ENCODE data around the gene UPF1.

The UPF1 gene

GRCh38 chr19:18855647-18856384, 24.1 kb downstream of the UPF1 start:
- no peak overlapping the region for H3K4me3 Mint-ChIP-seq
- peaks cover 2% of the 10 kb centered on the region for H3K27me3 Mint-ChIP-seq (ENCODE audit: low read depth, poor library complexity)
- no peak for TF ChIP-seq CTCF (IDR thresholded peaks at IDR 0.05)
- H3K36me3 Mint-ChIP-seq (ENCODE audit: low read depth) = peaks cover 48% of the 10 kb centered on the region
- H3K4me1 Mint-ChIP-seq = peaks cover 34% of the 10 kb centered on the region
- DNase-seq = no peak
- no peaks in the 10 kb centered on the region for H3K9me3 Mint-ChIP-seq
- no peak overlapping the region for H3K27ac Mint-ChIP-seq

DNA sequence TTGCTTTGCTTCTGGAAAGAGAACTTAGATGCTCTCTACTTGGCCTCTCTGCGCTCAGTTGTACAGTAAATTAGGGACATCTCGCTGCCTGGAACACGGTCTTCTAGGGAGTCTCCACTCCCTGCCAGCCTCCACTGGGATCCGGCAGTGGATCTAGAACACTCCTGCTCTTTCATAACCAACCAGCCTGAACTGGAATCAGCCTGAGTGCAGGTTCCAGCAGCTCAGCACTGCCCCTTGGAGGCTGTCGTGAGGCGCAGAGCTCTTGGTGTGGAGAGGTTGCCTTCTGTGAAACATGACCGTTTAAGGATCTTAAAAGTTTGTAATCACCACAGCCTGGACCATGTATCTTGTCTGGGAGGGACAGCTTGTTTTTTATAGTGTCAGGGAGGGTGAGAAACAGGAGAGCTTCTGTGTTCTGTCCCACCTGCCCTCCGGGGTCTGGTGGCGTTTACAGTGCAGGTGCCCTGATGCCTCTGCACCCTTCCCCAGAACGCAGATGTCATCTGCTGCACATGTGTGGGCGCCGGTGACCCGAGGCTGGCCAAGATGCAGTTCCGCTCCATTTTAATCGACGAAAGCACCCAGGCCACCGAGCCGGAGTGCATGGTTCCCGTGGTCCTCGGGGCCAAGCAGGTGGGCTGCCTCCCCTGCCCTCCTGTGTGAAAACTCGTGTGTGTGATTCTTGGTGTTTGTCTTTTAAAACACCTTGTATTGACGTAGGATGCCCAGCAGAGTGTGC, 24.8 kb downstream of the UPF1 start:
- H3K27ac Mint-ChIP-seq = no peak overlapping the region
- TF ChIP-seq CTCF (IDR thresholded peaks at IDR 0.05) = peak; percentile 24
- H3K4me3 Mint-ChIP-seq = no peak overlapping the region
- peaks cover 54% of the 10 kb centered on the region for H3K36me3 Mint-ChIP-seq (ENCODE audit: low read depth)
- no peaks in the 10 kb centered on the region for H3K9me3 Mint-ChIP-seq
- H3K4me1 Mint-ChIP-seq = peaks cover 27% of the 10 kb centered on the region
- DNase-seq = no peak
- peaks cover 2% of the 10 kb centered on the region for H3K27me3 Mint-ChIP-seq (ENCODE audit: low read depth, poor library complexity)

DNA sequence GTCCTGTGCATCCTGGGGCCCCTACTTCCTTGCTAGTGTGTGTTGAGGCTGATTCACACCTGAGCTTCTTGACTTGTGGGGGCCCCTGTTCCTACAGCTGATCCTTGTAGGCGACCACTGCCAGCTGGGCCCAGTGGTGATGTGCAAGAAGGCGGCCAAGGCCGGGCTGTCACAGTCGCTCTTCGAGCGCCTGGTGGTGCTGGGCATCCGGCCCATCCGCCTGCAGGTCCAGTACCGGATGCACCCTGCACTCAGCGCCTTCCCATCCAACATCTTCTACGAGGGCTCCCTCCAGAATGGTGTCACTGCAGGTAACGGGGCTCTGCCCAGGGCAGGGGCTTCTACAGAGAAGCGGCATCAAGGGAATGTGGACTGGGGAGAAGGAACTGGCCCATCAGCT, 25.5 kb downstream of the UPF1 start:
- TF ChIP-seq CTCF (IDR thresholded peaks at IDR 0.05) = no peak

DNA sequence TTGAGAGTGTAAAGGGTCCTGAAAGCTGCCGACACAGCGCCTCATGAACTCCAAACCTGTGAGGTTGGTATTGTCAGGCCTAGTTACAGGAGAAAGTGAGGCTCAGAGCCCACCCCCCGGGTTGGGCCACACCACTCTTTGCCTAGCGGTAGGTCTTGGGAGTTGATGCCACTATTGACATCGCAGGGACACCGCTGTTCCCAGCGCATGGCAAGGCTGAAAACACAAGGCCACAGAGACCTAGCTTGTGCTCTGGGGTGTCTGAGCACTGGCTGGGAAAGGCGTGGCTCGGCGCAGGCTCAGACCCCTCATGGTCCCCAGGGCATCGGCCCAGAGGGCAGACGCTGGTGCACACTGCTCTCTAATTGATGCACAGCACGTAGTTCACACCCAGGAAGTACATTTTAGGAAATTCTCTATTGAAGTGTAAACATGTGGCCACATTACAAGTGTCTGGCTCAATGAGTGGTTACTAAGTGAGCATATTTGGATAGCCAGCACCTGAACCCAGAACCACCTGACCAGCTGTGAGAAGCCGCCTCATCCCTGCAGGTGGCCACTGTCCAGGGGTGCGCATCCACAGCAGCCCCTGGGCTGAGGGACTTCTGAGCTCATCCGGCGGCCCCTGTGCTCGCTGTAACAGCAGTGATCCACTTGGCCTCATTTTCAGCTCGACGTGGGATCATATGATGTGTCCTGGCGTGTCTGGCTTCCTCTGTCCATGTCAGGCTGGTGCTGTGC, 27.3 kb downstream of the UPF1 start:
- H3K4me1 Mint-ChIP-seq = peaks cover 6% of the 10 kb centered on the region
- no peaks in the 10 kb centered on the region for H3K9me3 Mint-ChIP-seq
- no peak overlapping the region for H3K27ac Mint-ChIP-seq
- H3K4me3 Mint-ChIP-seq = no peak overlapping the region
- peaks cover 54% of the 10 kb centered on the region for H3K36me3 Mint-ChIP-seq (ENCODE audit: low read depth)
- TF ChIP-seq CTCF (IDR thresholded peaks at IDR 0.05) = no peak
- H3K27me3 Mint-ChIP-seq (ENCODE audit: low read depth, poor library complexity) = no peaks in the 10 kb centered on the region
- no peak for DNase-seq

More for the DNA sequence above, 25.5 kb downstream of the UPF1 start:
- peaks cover 20% of the 10 kb centered on the region for H3K4me1 Mint-ChIP-seq
- H3K9me3 Mint-ChIP-seq = no peaks in the 10 kb centered on the region
- no peak overlapping the region for H3K27ac Mint-ChIP-seq
- peaks cover 2% of the 10 kb centered on the region for H3K27me3 Mint-ChIP-seq (ENCODE audit: low read depth, poor library complexity)
- no peak overlapping the region for H3K4me3 Mint-ChIP-seq
- peaks cover 61% of the 10 kb centered on the region for H3K36me3 Mint-ChIP-seq (ENCODE audit: low read depth)
- no peak for DNase-seq

GRCh38 chr19:18859676-18860301, 28.0 kb downstream of the UPF1 start:
- DNase-seq = no peak
- TF ChIP-seq CTCF (IDR thresholded peaks at IDR 0.05) = no peak
- Mint-ChIP-seq H3K27me3 (ENCODE audit: low read depth, poor library complexity) (no peaks in the 10 kb centered on the region), H3K9me3 (no peaks in the 10 kb centered on the region), H3K27ac (no peak overlapping the region), H3K4me1 (peaks cover 6% of the 10 kb centered on the region), H3K36me3 (ENCODE audit: low read depth) (peaks cover 51% of the 10 kb centered on the region), H3K4me3 (no peak overlapping the region)

Measured in nephron progenitor cell (in vitro differentiated cells).